ENCODE results near the gene SLC6A9.
A peak's percentile ranks its signal among the peaks of the same experiment; 100 is the strongest.

Gene SLC6A9

GRCh38 chr1:43979528-43980254, 51.6 kb downstream of the SLC6A9 start:
- no peaks in the 10 kb centered on the region for H3K9me3 ChIP-seq (ENCODE audit: control insufficient read depth, low read length)
- peaks cover 20% of the 10 kb centered on the region for H3K36me3 ChIP-seq (ENCODE audit: control insufficient read depth, insufficient read depth, low read length, severe bottlenecking)
- peak overlapping the region; percentile 83 for H3K9ac ChIP-seq (ENCODE audit: low read length)
- H3K4me3 ChIP-seq (ENCODE audit: low read length) = peak overlapping the region; percentile 84
- no peaks in the 10 kb centered on the region for H3K27me3 ChIP-seq (replicated peaks; ENCODE audit: control insufficient read depth, insufficient read depth, low read length)
- peak; percentile 79 for DNase-seq (ENCODE audit: low read depth)
- peaks cover 34% of the 10 kb centered on the region for H3K4me1 ChIP-seq (ENCODE audit: control insufficient read depth, insufficient read depth, low read length)

GRCh38 chr1:43979261-43979527, 52.1 kb downstream of the SLC6A9 start:
- H3K9me3 ChIP-seq (ENCODE audit: control insufficient read depth, low read length) = no peaks in the 10 kb centered on the region
- peak overlapping the region; percentile 83 for H3K9ac ChIP-seq (ENCODE audit: low read length)
- H3K27me3 ChIP-seq (replicated peaks; ENCODE audit: control insufficient read depth, insufficient read depth, low read length) = no peaks in the 10 kb centered on the region
- H3K4me1 ChIP-seq (ENCODE audit: control insufficient read depth, insufficient read depth, low read length) = peaks cover 36% of the 10 kb centered on the region
- no peak for DNase-seq (ENCODE audit: low read depth)
- H3K36me3 ChIP-seq (ENCODE audit: control insufficient read depth, insufficient read depth, low read length, severe bottlenecking) = peaks cover 20% of the 10 kb centered on the region
- H3K4me3 ChIP-seq (ENCODE audit: low read length) = peak overlapping the region; percentile 84

GRCh38 chr1:43978551-43979260, 52.6 kb downstream of the SLC6A9 start, which contains the start of gene B4GALT2:
TSS of gene B4GALT2 (plus strand) at chr1:43979210. CDS start at chr1:43981161, 1,951 bp downstream.
- H3K4me3 ChIP-seq (ENCODE audit: low read length) = peak within 1 kb of the TSS; percentile 84
- peaks cover 20% of the 10 kb centered on the region for H3K36me3 ChIP-seq (ENCODE audit: control insufficient read depth, insufficient read depth, low read length, severe bottlenecking)
- peak within 1 kb of the TSS; percentile 86 for H3K9ac ChIP-seq (ENCODE audit: low read length)
- peak; percentile 79 for DNase-seq (ENCODE audit: low read depth)
- H3K27me3 ChIP-seq (replicated peaks; ENCODE audit: control insufficient read depth, insufficient read depth, low read length) = no peaks in the 10 kb centered on the region
- no peaks in the 10 kb centered on the region for H3K9me3 ChIP-seq (ENCODE audit: control insufficient read depth, low read length)
- H3K4me1 ChIP-seq (ENCODE audit: control insufficient read depth, insufficient read depth, low read length) = peaks cover 39% of the 10 kb centered on the region

- DNase-seq (ENCODE audit: low read depth) = no peak
- peak overlapping the region; percentile 81 for H3K4me3 ChIP-seq (ENCODE audit: low read length)
- H3K4me1 ChIP-seq (ENCODE audit: control insufficient read depth, insufficient read depth, low read length) = peaks cover 39% of the 10 kb centered on the region
- no peaks in the 10 kb centered on the region for H3K9me3 ChIP-seq (ENCODE audit: control insufficient read depth, low read length)
- peaks cover 20% of the 10 kb centered on the region for H3K36me3 ChIP-seq (ENCODE audit: control insufficient read depth, insufficient read depth, low read length, severe bottlenecking)
- peak overlapping the region; percentile 86 for H3K9ac ChIP-seq (ENCODE audit: low read length)
- H3K27me3 ChIP-seq (replicated peaks; ENCODE audit: control insufficient read depth, insufficient read depth, low read length) = no peaks in the 10 kb centered on the region
Measured at GRCh38 chr1:43978264-43978550, 53.1 kb downstream of the SLC6A9 start.

- Histone ChIP-seq H3K27me3 (replicated peaks; ENCODE audit: control insufficient read depth, insufficient read depth, low read length) (no peaks in the 10 kb centered on the region), H3K36me3 (ENCODE audit: control insufficient read depth, insufficient read depth, low read length, severe bottlenecking) (peaks cover 21% of the 10 kb centered on the region), H3K4me3 (ENCODE audit: low read length) (no peak overlapping the region), H3K4me1 (ENCODE audit: control insufficient read depth, insufficient read depth, low read length) (peaks cover 39% of the 10 kb centered on the region), H3K9me3 (ENCODE audit: control insufficient read depth, low read length) (no peaks in the 10 kb centered on the region), H3K9ac (ENCODE audit: low read length) (no peak overlapping the region)
- no peak for DNase-seq (ENCODE audit: low read depth)
Measured at GRCh38 chr1:43977376-43978263, 53.6 kb downstream of the SLC6A9 start.

GRCh38 chr1:43976890-43977289, 54.4 kb downstream of the SLC6A9 start:
- H3K9ac ChIP-seq (ENCODE audit: low read length) = peak overlapping the region; percentile 1
- peaks cover 39% of the 10 kb centered on the region for H3K4me1 ChIP-seq (ENCODE audit: control insufficient read depth, insufficient read depth, low read length)
- peaks cover 28% of the 10 kb centered on the region for H3K36me3 ChIP-seq (ENCODE audit: control insufficient read depth, insufficient read depth, low read length, severe bottlenecking)
- DNase-seq (ENCODE audit: low read depth) = no peak
- H3K27me3 ChIP-seq (replicated peaks; ENCODE audit: control insufficient read depth, insufficient read depth, low read length) = no peaks in the 10 kb centered on the region
- no peaks in the 10 kb centered on the region for H3K9me3 ChIP-seq (ENCODE audit: control insufficient read depth, low read length)
- no peak overlapping the region for H3K4me3 ChIP-seq (ENCODE audit: low read length)

GRCh38 chr1:43976045-43976444, 55.2 kb downstream of the SLC6A9 start:
- H3K9ac ChIP-seq (ENCODE audit: low read length) = peak overlapping the region; percentile 94
- no peaks in the 10 kb centered on the region for H3K27me3 ChIP-seq (replicated peaks; ENCODE audit: control insufficient read depth, insufficient read depth, low read length)
- no peak for DNase-seq (ENCODE audit: low read depth)
- peak overlapping the region; percentile 91 for H3K4me3 ChIP-seq (ENCODE audit: low read length)
- no peaks in the 10 kb centered on the region for H3K9me3 ChIP-seq (ENCODE audit: control insufficient read depth, low read length)
- peaks cover 39% of the 10 kb centered on the region for H3K4me1 ChIP-seq (ENCODE audit: control insufficient read depth, insufficient read depth, low read length)
- peaks cover 28% of the 10 kb centered on the region for H3K36me3 ChIP-seq (ENCODE audit: control insufficient read depth, insufficient read depth, low read length, severe bottlenecking)

GRCh38 chr1:43975249-43975961, 55.9 kb downstream of the SLC6A9 start:
- Histone ChIP-seq H3K27me3 (replicated peaks; ENCODE audit: control insufficient read depth, insufficient read depth, low read length) (no peaks in the 10 kb centered on the region), H3K9me3 (ENCODE audit: control insufficient read depth, low read length) (no peaks in the 10 kb centered on the region), H3K4me3 (ENCODE audit: low read length) (peak overlapping the region; percentile 91), H3K36me3 (ENCODE audit: control insufficient read depth, insufficient read depth, low read length, severe bottlenecking) (peaks cover 28% of the 10 kb centered on the region), H3K9ac (ENCODE audit: low read length) (peak overlapping the region; percentile 94), H3K4me1 (ENCODE audit: control insufficient read depth, insufficient read depth, low read length) (peaks cover 40% of the 10 kb centered on the region)
- DNase-seq (ENCODE audit: low read depth) = peak; percentile 67

- Histone ChIP-seq H3K27me3 (replicated peaks; ENCODE audit: control insufficient read depth, insufficient read depth, low read length) (no peaks in the 10 kb centered on the region), H3K36me3 (ENCODE audit: control insufficient read depth, insufficient read depth, low read length, severe bottlenecking) (peaks cover 28% of the 10 kb centered on the region), H3K4me3 (ENCODE audit: low read length) (peak within 1 kb of the TSS; percentile 91), H3K9me3 (ENCODE audit: control insufficient read depth, low read length) (no peaks in the 10 kb centered on the region), H3K9ac (ENCODE audit: low read length) (peak within 1 kb of the TSS; percentile 94), H3K4me1 (ENCODE audit: control insufficient read depth, insufficient read depth, low read length) (peaks cover 36% of the 10 kb centered on the region)
- peak; percentile 99 for DNase-seq (ENCODE audit: low read depth)
Measured at GRCh38 chr1:43974443-43975248, 56.6 kb downstream of the SLC6A9 start, which contains the start of gene ATP6V0B. TSS of gene ATP6V0B (plus strand) at chr1:43974960. CDS start at chr1:43975041, 81 bp downstream.

GRCh38 chr1:43973981-43974442, 57.2 kb downstream of the SLC6A9 start:
- Histone ChIP-seq H3K4me3 (ENCODE audit: low read length) (peak overlapping the region; percentile 91), H3K9ac (ENCODE audit: low read length) (peak overlapping the region; percentile 94), H3K4me1 (ENCODE audit: control insufficient read depth, insufficient read depth, low read length) (peaks cover 36% of the 10 kb centered on the region), H3K36me3 (ENCODE audit: control insufficient read depth, insufficient read depth, low read length, severe bottlenecking) (peaks cover 28% of the 10 kb centered on the region), H3K27me3 (replicated peaks; ENCODE audit: control insufficient read depth, insufficient read depth, low read length) (no peaks in the 10 kb centered on the region), H3K9me3 (ENCODE audit: control insufficient read depth, low read length) (no peaks in the 10 kb centered on the region)
- no peak for DNase-seq (ENCODE audit: low read depth)
